Sigmoid colon (tissue), 4 donors: ENCODE data around the gene INAFM2.

ENCODE experiments used
- EP300 ChIP-seq, 4 donors: sonication (generic); formaldehyde crosslinking; IDR thresholded peaks; one replicate each; pipeline ENCODE4 v1.6.1; 2017; ENCODE audit warnings: antibody characterized with exemption in 4 of 4
- POLR2A ChIP-seq, 2 donors: fragments of 450-650 bp; IDR thresholded peaks; one replicate each; pipeline ENCODE4 v1.6.1; 2016; ENCODE audit warnings: antibody characterized with exemption in 2 of 2, mild to moderate bottlenecking in 2 of 2, moderate library complexity in 2 of 2
- POLR2AphosphoS5 ChIP-seq, 4 donors: sonication (generic); formaldehyde crosslinking; IDR thresholded peaks; one replicate each; pipeline ENCODE4 v1.6.1; 2017; ENCODE audit warnings: antibody characterized with exemption in 4 of 4
- TF ChIP-seq, protein P1 (sequence below), 4 experiments: fragments of 450-650 bp in 3 of 4; fragments of 200-600 bp in 1 of 4; IDR thresholded peaks; one replicate each; pipeline ENCODE4 v1.5.1; 2016 to 2019; ENCODE audit warnings: antibody characterized with exemption in 4 of 4, mild to moderate bottlenecking in 3 of 4, moderate library complexity in 2 of 4

DNA sequence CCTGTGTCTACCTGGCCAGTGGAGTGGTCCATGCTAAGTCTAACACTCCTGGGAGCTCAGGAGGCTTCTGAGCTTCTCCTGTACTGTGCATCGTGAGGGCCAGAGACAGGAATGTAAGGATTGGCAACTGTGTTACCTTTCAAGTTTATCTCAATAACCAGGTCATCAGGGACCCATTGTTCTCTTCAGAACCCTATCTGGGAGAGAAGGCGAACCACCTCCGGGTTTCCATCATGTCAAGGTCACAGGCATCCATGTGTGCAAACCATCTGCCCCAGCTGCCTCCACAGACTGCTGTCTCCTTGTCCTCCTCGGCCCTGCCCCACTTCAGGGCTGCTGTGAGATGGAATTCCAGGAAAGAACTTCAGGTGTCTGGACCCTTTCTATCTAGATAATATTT, 46.6 kb upstream of the INAFM2 start:
- TF ChIP-seq POLR2A (IDR thresholded peaks at IDR 0.05) (no peak), POLR2AphosphoS5 (IDR thresholded peaks at IDR 0.05) (no peak), EP300 (IDR thresholded peaks at IDR 0.05) (no peak)
- TF ChIP-seq, protein P1, sequence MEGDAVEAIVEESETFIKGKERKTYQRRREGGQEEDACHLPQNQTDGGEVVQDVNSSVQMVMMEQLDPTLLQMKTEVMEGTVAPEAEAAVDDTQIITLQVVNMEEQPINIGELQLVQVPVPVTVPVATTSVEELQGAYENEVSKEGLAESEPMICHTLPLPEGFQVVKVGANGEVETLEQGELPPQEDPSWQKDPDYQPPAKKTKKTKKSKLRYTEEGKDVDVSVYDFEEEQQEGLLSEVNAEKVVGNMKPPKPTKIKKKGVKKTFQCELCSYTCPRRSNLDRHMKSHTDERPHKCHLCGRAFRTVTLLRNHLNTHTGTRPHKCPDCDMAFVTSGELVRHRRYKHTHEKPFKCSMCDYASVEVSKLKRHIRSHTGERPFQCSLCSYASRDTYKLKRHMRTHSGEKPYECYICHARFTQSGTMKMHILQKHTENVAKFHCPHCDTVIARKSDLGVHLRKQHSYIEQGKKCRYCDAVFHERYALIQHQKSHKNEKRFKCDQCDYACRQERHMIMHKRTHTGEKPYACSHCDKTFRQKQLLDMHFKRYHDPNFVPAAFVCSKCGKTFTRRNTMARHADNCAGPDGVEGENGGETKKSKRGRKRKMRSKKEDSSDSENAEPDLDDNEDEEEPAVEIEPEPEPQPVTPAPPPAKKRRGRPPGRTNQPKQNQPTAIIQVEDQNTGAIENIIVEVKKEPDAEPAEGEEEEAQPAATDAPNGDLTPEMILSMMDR (IDR thresholded peaks at IDR 0.05) = no peak
